Measurements from ENCODE around the gene CLASP1.

Gene CLASP1

DNA sequence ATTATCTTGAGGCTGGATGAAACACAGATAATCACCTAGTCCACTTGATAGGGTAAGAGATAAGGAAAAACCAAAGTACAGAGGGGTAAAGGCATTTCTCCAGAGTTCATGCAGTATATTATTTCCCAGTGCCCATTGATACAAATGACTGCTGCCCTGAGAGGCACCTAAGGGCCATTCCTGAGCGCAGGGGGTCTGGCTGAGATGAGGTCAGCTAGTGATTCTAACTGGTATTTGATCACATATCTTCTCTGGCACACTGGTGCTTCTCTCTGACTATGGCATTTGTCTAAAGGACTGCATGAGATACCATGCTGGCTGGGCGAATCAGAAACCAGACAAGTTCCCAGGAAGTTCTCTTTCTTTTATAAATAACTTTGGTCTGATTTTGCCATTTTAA, 291.0 kb downstream of the CLASP1 start:
- Histone ChIP-seq H3K4me3 (ENCODE audit: low read depth, low read length) (no peak overlapping the region), H3K9me3 (ENCODE audit: severe bottlenecking) (no peaks in the 10 kb centered on the region), H3K27ac (no peak overlapping the region), H3K27me3 (ENCODE audit: insufficient read depth, low read depth, severe bottlenecking) (no peaks in the 10 kb centered on the region), H3K36me3 (peaks cover 44% of the 10 kb centered on the region)
- TF ChIP-seq, protein P1, sequence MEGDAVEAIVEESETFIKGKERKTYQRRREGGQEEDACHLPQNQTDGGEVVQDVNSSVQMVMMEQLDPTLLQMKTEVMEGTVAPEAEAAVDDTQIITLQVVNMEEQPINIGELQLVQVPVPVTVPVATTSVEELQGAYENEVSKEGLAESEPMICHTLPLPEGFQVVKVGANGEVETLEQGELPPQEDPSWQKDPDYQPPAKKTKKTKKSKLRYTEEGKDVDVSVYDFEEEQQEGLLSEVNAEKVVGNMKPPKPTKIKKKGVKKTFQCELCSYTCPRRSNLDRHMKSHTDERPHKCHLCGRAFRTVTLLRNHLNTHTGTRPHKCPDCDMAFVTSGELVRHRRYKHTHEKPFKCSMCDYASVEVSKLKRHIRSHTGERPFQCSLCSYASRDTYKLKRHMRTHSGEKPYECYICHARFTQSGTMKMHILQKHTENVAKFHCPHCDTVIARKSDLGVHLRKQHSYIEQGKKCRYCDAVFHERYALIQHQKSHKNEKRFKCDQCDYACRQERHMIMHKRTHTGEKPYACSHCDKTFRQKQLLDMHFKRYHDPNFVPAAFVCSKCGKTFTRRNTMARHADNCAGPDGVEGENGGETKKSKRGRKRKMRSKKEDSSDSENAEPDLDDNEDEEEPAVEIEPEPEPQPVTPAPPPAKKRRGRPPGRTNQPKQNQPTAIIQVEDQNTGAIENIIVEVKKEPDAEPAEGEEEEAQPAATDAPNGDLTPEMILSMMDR (IDR thresholded peaks at IDR 0.05; ENCODE audit: low read depth, low read length), result no peak
- DNase-seq, result no peak

DNA sequence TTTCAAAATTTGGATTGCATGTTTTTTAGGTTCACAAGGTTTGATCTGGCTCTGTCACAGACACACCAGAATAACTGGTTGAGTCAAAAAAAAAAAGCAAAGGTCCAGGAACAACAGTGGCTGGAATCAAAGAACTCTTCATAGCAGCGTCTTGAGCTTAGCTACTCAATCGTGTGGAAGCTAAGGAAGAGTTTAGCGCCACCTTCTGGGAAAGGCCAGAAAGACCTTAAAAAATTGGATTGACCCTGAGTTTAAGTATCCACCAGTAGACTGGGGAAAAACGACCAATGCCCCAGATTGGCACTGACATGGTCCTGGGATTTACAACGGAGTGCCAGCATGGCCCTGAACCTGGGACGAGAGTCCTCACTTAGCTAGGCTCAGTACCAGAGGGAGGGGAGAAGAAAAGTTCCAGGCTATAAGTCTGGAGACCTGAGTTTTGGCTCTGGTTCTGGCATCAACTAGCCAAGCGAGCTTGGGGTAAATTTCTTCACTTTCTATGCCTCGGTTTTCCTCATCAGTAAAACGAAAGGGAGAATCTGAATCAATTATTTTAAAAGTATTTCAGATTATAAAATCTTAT, 293.1 kb downstream of the CLASP1 start:
- Histone ChIP-seq H3K36me3 (peaks cover 29% of the 10 kb centered on the region), H3K27ac (no peak overlapping the region), H3K27me3 (ENCODE audit: insufficient read depth, low read depth, severe bottlenecking) (no peaks in the 10 kb centered on the region), H3K9me3 (ENCODE audit: severe bottlenecking) (no peaks in the 10 kb centered on the region), H3K4me3 (ENCODE audit: low read depth, low read length) (no peak overlapping the region)
- TF ChIP-seq, protein P1 (IDR thresholded peaks at IDR 0.05; ENCODE audit: low read depth, low read length), result peak; percentile 75
- peak; percentile 65 for DNase-seq

DNA sequence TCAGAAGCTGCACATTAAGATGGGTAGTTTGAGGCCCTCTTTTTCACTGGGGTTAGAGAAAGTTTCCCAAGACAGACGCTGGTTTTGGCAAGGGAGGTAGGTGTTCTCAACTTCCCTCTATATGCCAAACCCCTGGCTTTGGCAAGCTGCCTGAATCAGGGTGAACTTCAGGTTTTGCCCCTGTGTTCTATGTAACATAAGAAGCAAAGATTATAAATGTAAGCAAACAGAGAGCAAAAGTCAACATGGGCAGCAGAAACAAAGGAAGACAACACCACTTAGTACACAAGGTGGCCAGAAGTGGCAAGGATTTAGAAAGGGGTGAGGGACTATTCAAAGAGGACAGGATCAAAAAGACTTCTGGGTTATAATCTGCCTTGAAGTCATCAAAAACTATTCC, 293.8 kb downstream of the CLASP1 start:
- no peak for DNase-seq
- Histone ChIP-seq H3K27me3 (ENCODE audit: insufficient read depth, low read depth, severe bottlenecking) (no peaks in the 10 kb centered on the region), H3K27ac (no peak overlapping the region), H3K9me3 (ENCODE audit: severe bottlenecking) (no peaks in the 10 kb centered on the region), H3K4me3 (ENCODE audit: low read depth, low read length) (no peak overlapping the region), H3K36me3 (peaks cover 28% of the 10 kb centered on the region)
- TF ChIP-seq, protein P1 (IDR thresholded peaks at IDR 0.05; ENCODE audit: low read depth, low read length), result no peak

DNA sequence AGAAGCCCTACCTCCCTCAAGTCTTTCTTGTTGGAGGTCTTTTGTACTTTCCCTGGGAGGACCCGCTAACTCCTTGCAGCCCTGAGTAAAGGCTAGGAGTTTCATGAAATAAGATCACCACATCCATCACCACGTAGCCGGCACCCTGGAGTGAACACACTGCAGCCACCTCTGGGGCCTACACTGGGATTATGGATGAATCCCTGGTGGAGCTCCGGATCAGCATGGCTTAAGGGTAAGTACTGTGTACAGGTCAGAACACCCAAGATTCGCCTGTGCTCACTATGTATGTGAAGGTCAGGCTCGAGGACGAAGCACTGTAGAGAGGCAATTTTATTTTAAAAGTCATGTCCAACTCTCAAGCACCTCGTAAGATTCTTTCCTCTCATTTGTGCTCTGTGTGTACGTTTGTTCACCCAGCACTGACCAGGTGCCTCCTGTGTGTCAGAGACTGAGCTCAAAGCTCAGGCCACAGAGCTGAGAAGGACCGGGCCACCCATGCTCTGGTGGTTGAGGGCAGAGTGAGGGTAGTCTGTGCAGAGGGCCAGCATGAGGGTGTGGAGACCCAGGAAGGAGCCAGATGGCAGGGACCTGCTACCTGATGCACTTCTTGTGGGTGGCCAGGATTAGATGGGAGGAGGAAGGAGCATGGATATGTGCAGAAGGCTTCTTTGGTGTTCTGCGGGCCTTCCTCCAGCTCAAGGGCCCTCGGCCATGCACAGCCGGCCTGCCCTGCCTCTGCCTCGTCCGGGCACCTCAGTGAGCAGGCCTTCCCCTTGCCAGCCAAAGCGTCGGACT, 297.5 kb downstream of the CLASP1 start:
- H3K36me3 ChIP-seq, result peaks cover 51% of the 10 kb centered on the region
- no peaks in the 10 kb centered on the region for H3K27me3 ChIP-seq (ENCODE audit: insufficient read depth, low read depth, severe bottlenecking)
- peak overlapping the region; percentile 88 for H3K27ac ChIP-seq
- TF ChIP-seq, protein P1 (IDR thresholded peaks at IDR 0.05; ENCODE audit: low read depth, low read length), result no peak
- no peaks in the 10 kb centered on the region for H3K9me3 ChIP-seq (ENCODE audit: severe bottlenecking)
- H3K4me3 ChIP-seq (ENCODE audit: low read depth, low read length), result no peak overlapping the region
- DNase-seq, result peak; percentile 92

DNA sequence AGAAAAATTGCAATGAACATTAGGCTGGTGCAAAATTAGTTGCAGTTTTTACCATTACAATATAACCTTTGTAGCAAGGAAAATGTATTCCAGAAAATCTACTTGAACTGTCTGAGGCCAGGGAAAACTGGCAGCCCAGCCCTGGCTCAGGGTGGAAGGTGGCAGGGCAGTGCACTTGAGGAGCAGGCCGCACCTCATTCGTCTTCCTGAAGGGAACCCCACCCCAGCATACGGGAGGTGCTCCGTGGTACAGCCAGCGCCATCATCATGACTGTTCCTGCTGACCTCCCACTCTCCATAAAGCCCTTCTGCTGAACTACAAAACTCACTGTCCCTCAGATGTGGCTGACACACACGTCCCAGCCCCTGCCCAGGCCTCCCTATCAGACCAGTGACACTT, 298.4 kb downstream of the CLASP1 start:
- Histone ChIP-seq H3K27me3 (ENCODE audit: insufficient read depth, low read depth, severe bottlenecking) (no peaks in the 10 kb centered on the region), H3K36me3 (peaks cover 59% of the 10 kb centered on the region), H3K4me3 (ENCODE audit: low read depth, low read length) (no peak overlapping the region), H3K27ac (peak overlapping the region; percentile 88), H3K9me3 (ENCODE audit: severe bottlenecking) (no peaks in the 10 kb centered on the region)
- DNase-seq, result peak; percentile 21
- TF ChIP-seq, protein P1 (IDR thresholded peaks at IDR 0.05; ENCODE audit: low read depth, low read length), result no peak

All from WERI-Rb-1 (cell line).